C4-2B (cell line): ENCODE measurements around the gene SAP25.

Experiments used
- ZFX ChIP-seq: fragments of 450-650 bp; IDR thresholded peaks from 2 replicates; pipeline ENCODE4 v1.6.1; 2017
- TF ChIP-seq, protein P1 (sequence below): fragments of 450-650 bp; conservative IDR thresholded peaks from 2 replicates; pipeline ENCODE4 v1.5.1; 2017; ENCODE audit warnings: mild to moderate bottlenecking

- TF ChIP-seq, protein P1, sequence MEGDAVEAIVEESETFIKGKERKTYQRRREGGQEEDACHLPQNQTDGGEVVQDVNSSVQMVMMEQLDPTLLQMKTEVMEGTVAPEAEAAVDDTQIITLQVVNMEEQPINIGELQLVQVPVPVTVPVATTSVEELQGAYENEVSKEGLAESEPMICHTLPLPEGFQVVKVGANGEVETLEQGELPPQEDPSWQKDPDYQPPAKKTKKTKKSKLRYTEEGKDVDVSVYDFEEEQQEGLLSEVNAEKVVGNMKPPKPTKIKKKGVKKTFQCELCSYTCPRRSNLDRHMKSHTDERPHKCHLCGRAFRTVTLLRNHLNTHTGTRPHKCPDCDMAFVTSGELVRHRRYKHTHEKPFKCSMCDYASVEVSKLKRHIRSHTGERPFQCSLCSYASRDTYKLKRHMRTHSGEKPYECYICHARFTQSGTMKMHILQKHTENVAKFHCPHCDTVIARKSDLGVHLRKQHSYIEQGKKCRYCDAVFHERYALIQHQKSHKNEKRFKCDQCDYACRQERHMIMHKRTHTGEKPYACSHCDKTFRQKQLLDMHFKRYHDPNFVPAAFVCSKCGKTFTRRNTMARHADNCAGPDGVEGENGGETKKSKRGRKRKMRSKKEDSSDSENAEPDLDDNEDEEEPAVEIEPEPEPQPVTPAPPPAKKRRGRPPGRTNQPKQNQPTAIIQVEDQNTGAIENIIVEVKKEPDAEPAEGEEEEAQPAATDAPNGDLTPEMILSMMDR = no peak
- no peak for TF ChIP-seq ZFX
Measured at GRCh38 chr7:100555701-100556100, 18.0 kb downstream of the SAP25 start.
